ENCODE data around the gene PIP5K1B. TPM values are rescaled to one million over a fixed set of nuclear protein-coding genes. Genes with fewer than 3 reads are reported as not detected.

The PIP5K1B gene
- total and polyA plus RNA-seq, 2 experiments from 2014 or later, result 1.3 to 2.8 TPM

GRCh38 chr9:68838245-68838644, 133.2 kb downstream of the PIP5K1B start:
- Histone ChIP-seq H3K27me3 (ENCODE audit: insufficient read depth) (no peaks in the 10 kb centered on the region), H3K79me2 (replicated peaks; ENCODE audit: insufficient read depth) (no peaks in the 10 kb centered on the region), H3K36me3 (ENCODE audit: insufficient read depth) (no peaks in the 10 kb centered on the region), H3K27ac (ENCODE audit: low read depth) (no peak overlapping the region), H3K9me2 (ENCODE audit: insufficient read depth) (peaks cover 5% of the 10 kb centered on the region; the same call in 1 of the 2 replicates), H2AFZ (no peak overlapping the region), H3K4me3 (no peak overlapping the region), H4K20me1 (replicated peaks; ENCODE audit: insufficient read depth) (no peaks in the 10 kb centered on the region), H3F3A (replicated peaks; ENCODE audit: low read depth) (no peaks in the 10 kb centered on the region), H3K4me2 (no peak overlapping the region), H3K4me1 (ENCODE audit: insufficient read depth) (no peaks in the 10 kb centered on the region)
- no peak overlapping the region for H3K27ac Mint-ChIP-seq
- DNase-seq (ENCODE audit: low spot score) (no peak), ATAC-seq (no peak)
- TF ChIP-seq NANOG (IDR thresholded peaks at IDR 0.05; ENCODE audit: borderline replicate concordance) (no peak), ZNF114 (CRISPR knock-in tag; IDR thresholded peaks at IDR 0.05) (no peak), CREB1 (CRISPR knock-in tag; IDR thresholded peaks at IDR 0.05; ENCODE audit: low read depth) (no peak), ZNF462 (CRISPR knock-in tag; IDR thresholded peaks at IDR 0.05) (no peak), EZH2 (IDR thresholded peaks at IDR 0.05; ENCODE audit: low read depth, unreplicated experiment) (no peak), CTCF (conservative IDR thresholded peaks at IDR 0.05; ENCODE audit: low read depth in 2 of 2) (no peak), STAT1 (IDR thresholded peaks at IDR 0.05; ENCODE audit: unreplicated experiment) (no peak), ZNF331 (CRISPR knock-in tag; IDR thresholded peaks at IDR 0.05; ENCODE audit: low read depth) (no peak), EZH2phosphoT487 (IDR thresholded peaks at IDR 0.05; ENCODE audit: unreplicated experiment) (no peak), JUNB (IDR thresholded peaks at IDR 0.05; ENCODE audit: unreplicated experiment) (no peak), ETS1 (IDR thresholded peaks at IDR 0.05) (no peak), POLR2AphosphoS5 (IDR thresholded peaks at IDR 0.05; ENCODE audit: low read depth) (no peak)
- TF ChIP-seq, protein P1, sequence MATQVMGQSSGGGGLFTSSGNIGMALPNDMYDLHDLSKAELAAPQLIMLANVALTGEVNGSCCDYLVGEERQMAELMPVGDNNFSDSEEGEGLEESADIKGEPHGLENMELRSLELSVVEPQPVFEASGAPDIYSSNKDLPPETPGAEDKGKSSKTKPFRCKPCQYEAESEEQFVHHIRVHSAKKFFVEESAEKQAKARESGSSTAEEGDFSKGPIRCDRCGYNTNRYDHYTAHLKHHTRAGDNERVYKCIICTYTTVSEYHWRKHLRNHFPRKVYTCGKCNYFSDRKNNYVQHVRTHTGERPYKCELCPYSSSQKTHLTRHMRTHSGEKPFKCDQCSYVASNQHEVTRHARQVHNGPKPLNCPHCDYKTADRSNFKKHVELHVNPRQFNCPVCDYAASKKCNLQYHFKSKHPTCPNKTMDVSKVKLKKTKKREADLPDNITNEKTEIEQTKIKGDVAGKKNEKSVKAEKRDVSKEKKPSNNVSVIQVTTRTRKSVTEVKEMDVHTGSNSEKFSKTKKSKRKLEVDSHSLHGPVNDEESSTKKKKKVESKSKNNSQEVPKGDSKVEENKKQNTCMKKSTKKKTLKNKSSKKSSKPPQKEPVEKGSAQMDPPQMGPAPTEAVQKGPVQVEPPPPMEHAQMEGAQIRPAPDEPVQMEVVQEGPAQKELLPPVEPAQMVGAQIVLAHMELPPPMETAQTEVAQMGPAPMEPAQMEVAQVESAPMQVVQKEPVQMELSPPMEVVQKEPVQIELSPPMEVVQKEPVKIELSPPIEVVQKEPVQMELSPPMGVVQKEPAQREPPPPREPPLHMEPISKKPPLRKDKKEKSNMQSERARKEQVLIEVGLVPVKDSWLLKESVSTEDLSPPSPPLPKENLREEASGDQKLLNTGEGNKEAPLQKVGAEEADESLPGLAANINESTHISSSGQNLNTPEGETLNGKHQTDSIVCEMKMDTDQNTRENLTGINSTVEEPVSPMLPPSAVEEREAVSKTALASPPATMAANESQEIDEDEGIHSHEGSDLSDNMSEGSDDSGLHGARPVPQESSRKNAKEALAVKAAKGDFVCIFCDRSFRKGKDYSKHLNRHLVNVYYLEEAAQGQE (IDR thresholded peaks at IDR 0.05; ENCODE audit: unreplicated experiment), result no peak
- no peaks in the 10 kb centered on the region; the same call in 2 of the 3 replicates for H3K36me3 Mint-ChIP-seq (ENCODE audit: low read depth)
- H3K4me1 Mint-ChIP-seq, result no peaks in the 10 kb centered on the region; the same call in 2 of the 3 replicates
- no peaks in the 10 kb centered on the region; the same call in 2 of the 3 replicates for H3K9me3 Mint-ChIP-seq
- H3K4me3 Mint-ChIP-seq, result no peak overlapping the region
- H3K27me3 Mint-ChIP-seq (ENCODE audit: insufficient read depth, low read depth, poor library complexity), result peaks cover 4% of the 10 kb centered on the region

Data from GM23338 (cell line).